HT-29 (cell line): Measurements from ENCODE around the gene ATP9B. TPM values are rescaled to one million over a fixed set of nuclear protein-coding genes. Genes with fewer than 3 reads are reported as not detected.
"Not testable (repeated sequence)": the region's sequence is repeated elsewhere in the genome, so short reads cannot be mapped to it uniquely, and the experiment has no call there.

ENCODE experiments used
- DNase-seq: peaks from one replicate; pipeline ENCODE4 v3.0.0-alpha.2; 2015; ENCODE audit warnings: low spot score
- total RNA-seq: library from RNA; depleted of rRNA; stranded (reverse); fragments of >200 nt; shearing (Covaris generic); gene quantifications from 2 replicates; pipeline ENCODE4 v1.2.3, GENCODE V29; 2014

Gene ATP9B
- total RNA-seq, 1 experiment from 2014 or later = 27.1 TPM

- DNase-seq = no peak
Measured at GRCh38 chr18:79136742-79137141, 67.5 kb downstream of the ATP9B start.

- DNase-seq = no peak
Measured at GRCh38 chr18:79139206-79139605, 70.0 kb downstream of the ATP9B start.

- DNase-seq = no peak
Measured at GRCh38 chr18:79147014-79147413, 77.8 kb downstream of the ATP9B start.

- DNase-seq = no peak
Measured at GRCh38 chr18:79151191-79151590, 82.0 kb downstream of the ATP9B start.

GRCh38 chr18:79156327-79156726 lies 87.1 kb downstream of the ATP9B start:
- DNase-seq = no peak

GRCh38 chr18:79164706-79165105 lies 95.5 kb downstream of the ATP9B start:
- DNase-seq = no peak

GRCh38 chr18:79166702-79167101 lies 97.5 kb downstream of the ATP9B start:
- no peak for DNase-seq

GRCh38 chr18:79167526-79168190 lies 98.5 kb downstream of the ATP9B start:
- no peak for DNase-seq

- peak; percentile 0 for DNase-seq
Measured at GRCh38 chr18:79169958-79170555, 100.9 kb downstream of the ATP9B start.

- DNase-seq = not testable (repeated sequence)
Measured at GRCh38 chr18:79172331-79172730, 103.1 kb downstream of the ATP9B start.

- no peak for DNase-seq
Measured at GRCh38 chr18:79173742-79174141, 104.5 kb downstream of the ATP9B start.

GRCh38 chr18:79178113-79178531 lies 108.9 kb downstream of the ATP9B start:
- DNase-seq = no peak

- no peak for DNase-seq
Measured at GRCh38 chr18:79182047-79182713, 113.0 kb downstream of the ATP9B start.

GRCh38 chr18:79185648-79186047 lies 116.5 kb downstream of the ATP9B start:
- no peak for DNase-seq

- DNase-seq = no peak
Measured at GRCh38 chr18:79186649-79187048, 117.5 kb downstream of the ATP9B start.

GRCh38 chr18:79187532-79188277 lies 118.5 kb downstream of the ATP9B start:
- DNase-seq = no peak

- DNase-seq = no peak
Measured at GRCh38 chr18:79191418-79191817, 122.2 kb downstream of the ATP9B start.

GRCh38 chr18:79191956-79192355 lies 122.8 kb downstream of the ATP9B start:
- no peak for DNase-seq

GRCh38 chr18:79193826-79194225 lies 124.6 kb downstream of the ATP9B start:
- DNase-seq = no peak

- DNase-seq = no peak
Measured at GRCh38 chr18:79195716-79196683, 126.8 kb downstream of the ATP9B start.

- no peak for DNase-seq
Measured at GRCh38 chr18:79197531-79197930, 128.3 kb downstream of the ATP9B start.
